PC-9 (cell line): ENCODE measurements around the gene LRRC27. TPM values are rescaled to one million over a fixed set of nuclear protein-coding genes. Genes with fewer than 3 reads are reported as not detected.

ENCODE experiments used
- BruUV-seq: library from RNA; stranded (reverse); fragments of 400-500 nt; replicated peaks from 2 replicates; lab custom pipeline; 2021; lab: Mats Ljungman, UMichigan
- CTCF ChIA-PET: fragments of 300-600 bp; sonication (Branson Sonifier 250); formaldehyde crosslinking; loops from one replicate; lab custom pipeline; 2022; ENCODE audit warnings: antibody characterized with exemption; lab: Charles Lee
- POLR2A ChIA-PET: fragments of 300-600 bp; sonication (Branson Sonifier 250); formaldehyde crosslinking; loops from one replicate; lab custom pipeline; 2022; ENCODE audit warnings: antibody characterized with exemption; ENCODE audit not compliant: unreplicated experiment; lab: Charles Lee
- DNase-seq, 2 experiments: peaks; one replicate each; pipeline versions ENCODE4 v3.0.0 to v3.0.0-alpha.2; 2015 to 2022; ENCODE audit warnings: mixed read lengths in 1 of 2
- H2AFZ ChIP-seq: fragments of 200-600 bp; sonication (generic); 2 replicates; pipeline ENCODE4 v1.8.1; 2017; ENCODE audit warnings: antibody characterized with exemption
- H3F3A ChIP-seq: fragments of 200-600 bp; sonication (generic); 2 replicates; pipeline ENCODE4 v1.8.1; 2017; ENCODE audit warnings: antibody characterized with exemption, mild to moderate bottlenecking, low read depth; ENCODE audit not compliant: insufficient read depth
- H3K27ac ChIP-seq: fragments of 200-600 bp; sonication (generic); 2 replicates; pipeline ENCODE4 v1.6.1; 2016; ENCODE audit warnings: mixed run types
- H3K27me3 ChIP-seq: fragments of 200-600 bp; sonication (generic); 2 replicates; pipeline ENCODE4 v1.6.1; 2016; ENCODE audit warnings: low read depth, mixed run types; ENCODE audit not compliant: insufficient read depth
- H3K36me3 ChIP-seq: fragments of 200-600 bp; sonication (generic); 2 replicates; pipeline ENCODE4 v1.6.1; 2016; ENCODE audit warnings: low read depth, mixed run types
- H3K4me1 ChIP-seq: fragments of 200-600 bp; sonication (generic); replicated peaks from 2 replicates; pipeline ENCODE4 v1.6.1; 2016; ENCODE audit warnings: mixed run types; ENCODE audit not compliant: insufficient read depth
- H3K4me2 ChIP-seq: fragments of 200-600 bp; sonication (generic); 2 replicates; pipeline ENCODE4 v1.6.1; 2017; ENCODE audit warnings: mixed run types
- H3K4me3 ChIP-seq: fragments of 200-600 bp; sonication (generic); 2 replicates; pipeline ENCODE4 v1.6.1; 2016; ENCODE audit warnings: mixed run types
- H3K79me2 ChIP-seq: fragments of 200-600 bp; sonication (generic); 2 replicates; pipeline ENCODE4 v1.6.1; 2017; ENCODE audit warnings: low read depth, mixed run types
- H3K9me2 ChIP-seq: fragments of 200-600 bp; sonication (generic); 2 replicates; pipeline ENCODE4 v1.8.1; 2017; ENCODE audit warnings: mild to moderate bottlenecking; ENCODE audit not compliant: insufficient read depth
- H3K9me3 ChIP-seq: fragments of 200-600 bp; sonication (generic); 2 replicates; pipeline ENCODE4 v1.8.1; 2016; ENCODE audit warnings: low read depth; ENCODE audit not compliant: insufficient read depth
- H4K20me1 ChIP-seq: fragments of 200-600 bp; sonication (generic); 2 replicates; pipeline ENCODE4 v1.8.1; 2017; ENCODE audit not compliant: insufficient read depth
- CTCF ChIP-seq: fragments of 200-600 bp; sonication (generic); conservative IDR thresholded peaks from 2 replicates; pipeline ENCODE4 v1.6.1; 2017; ENCODE audit warnings: mixed run types, antibody characterized with exemption, mild to moderate bottlenecking, moderate library complexity
- EZH2 ChIP-seq: fragments of 200-600 bp; sonication (generic); IDR thresholded peaks from 2 replicates; pipeline ENCODE4 v1.8.0; 2017; ENCODE audit warnings: antibody characterized with exemption, low read depth
- intact Hi-C: fragments of 100-400 bp; cut with micrococcal nuclease; formaldehyde crosslinking; loops from one replicate; pipeline ENCODE4 v1.10.0; 2022; ENCODE audit not compliant: unreplicated experiment
- total RNA-seq: library from RNA; stranded (reverse); gene quantifications from 2 replicates; pipeline ENCODE4 v1.2.3, GENCODE V29; 2021

The LRRC27 gene
- total RNA-seq, 1 experiment from 2014 or later: 10.0 TPM

DNA sequence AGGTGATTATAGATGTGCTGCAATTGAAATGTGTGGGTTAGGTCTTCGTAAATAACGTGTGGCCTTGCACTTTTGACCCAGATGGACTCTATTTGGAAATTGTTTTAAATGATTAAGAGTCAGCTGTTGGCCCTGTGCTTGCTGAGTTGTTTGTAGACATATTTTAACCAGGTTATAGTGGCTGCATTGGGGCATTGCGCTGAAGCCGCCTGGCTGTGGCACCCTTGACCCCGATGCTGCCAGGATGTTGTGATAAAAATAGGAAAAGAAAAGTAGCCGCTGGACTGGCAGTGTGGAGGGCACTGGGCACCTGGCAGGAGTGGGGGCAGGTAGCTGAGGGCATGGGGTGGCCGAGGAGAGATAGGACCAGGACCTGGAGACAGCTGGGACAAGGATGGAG, 13.4 kb downstream of the LRRC27 start:
- H3K36me3 ChIP-seq: no peaks in the 10 kb centered on the region
- H3K4me1 ChIP-seq: no peaks in the 10 kb centered on the region
- H4K20me1 ChIP-seq: no peaks in the 10 kb centered on the region
- no peak for DNase-seq
- no peaks in the 10 kb centered on the region for H3K79me2 ChIP-seq
- ChIA-PET POLR2A (no interaction called here), CTCF (no interaction called here)
- no peak overlapping the region for H3K27ac ChIP-seq
- H3K4me3 ChIP-seq: no peak overlapping the region
- BruUV-seq: no TSS peak
- H2AFZ ChIP-seq: no peak overlapping the region
- H3K27me3 ChIP-seq: no peaks in the 10 kb centered on the region
- no peaks in the 10 kb centered on the region for H3K9me2 ChIP-seq
- no peaks in the 10 kb centered on the region for H3K9me3 ChIP-seq
- no peaks in the 10 kb centered on the region for H3F3A ChIP-seq
- H3K4me2 ChIP-seq: no peak overlapping the region
- intact Hi-C loops: no loop called here
- TF ChIP-seq CTCF: no peak
- no peak for TF ChIP-seq EZH2

GRCh38 chr10:132346806-132347205, 14.8 kb downstream of the LRRC27 start:
- Histone ChIP-seq H3K27me3 (no peaks in the 10 kb centered on the region), H2AFZ (no peak overlapping the region), H3K27ac (no peak overlapping the region), H3K4me2 (no peak overlapping the region), H4K20me1 (no peaks in the 10 kb centered on the region), H3F3A (no peaks in the 10 kb centered on the region), H3K79me2 (no peaks in the 10 kb centered on the region), H3K9me3 (no peaks in the 10 kb centered on the region), H3K9me2 (no peaks in the 10 kb centered on the region), H3K4me1 (no peaks in the 10 kb centered on the region), H3K4me3 (no peak overlapping the region), H3K36me3 (no peaks in the 10 kb centered on the region)
- ChIA-PET CTCF (no interaction called here), POLR2A (no interaction called here)
- DNase-seq: no peak
- intact Hi-C loops: no loop called here
- TF ChIP-seq CTCF (no peak), EZH2 (no peak)
- BruUV-seq: no TSS peak

- H3K27me3 ChIP-seq: no peaks in the 10 kb centered on the region
- no peaks in the 10 kb centered on the region for H3K9me3 ChIP-seq
- H3K4me3 ChIP-seq: no peak overlapping the region
- H3K79me2 ChIP-seq: no peaks in the 10 kb centered on the region
- no peak overlapping the region for H3K27ac ChIP-seq
- no peaks in the 10 kb centered on the region for H3K4me1 ChIP-seq
- intact Hi-C loops: no loop called here
- no TSS peak for BruUV-seq
- H3K4me2 ChIP-seq: no peak overlapping the region
- POLR2A ChIA-PET: no interaction called here
- CTCF ChIA-PET: no interaction called here
- H3K9me2 ChIP-seq: no peaks in the 10 kb centered on the region
- no peaks in the 10 kb centered on the region for H3F3A ChIP-seq
- no peak overlapping the region for H2AFZ ChIP-seq
- no peaks in the 10 kb centered on the region for H4K20me1 ChIP-seq
- TF ChIP-seq CTCF (no peak), EZH2 (no peak)
- no peaks in the 10 kb centered on the region for H3K36me3 ChIP-seq
- no peak for DNase-seq
Measured at GRCh38 chr10:132347211-132347930, 15.4 kb downstream of the LRRC27 start.
